Stimulated activated CD8-positive, alpha-beta memory T cell treated with anti-CD3 and anti-CD28 coated beads, Interleukin-12 subunit alpha, Interleukin-12 subunit beta, amount 100 ng/mL, for 1 hour (primary cell): ENCODE measurements around the gene ARSK.

ENCODE experiments used
- DNase-seq: peaks from one replicate; pipeline ENCODE4 v3.0.0-alpha.2; 2020; ENCODE audit warnings: low read depth

Gene ARSK

GRCh38 chr5:95563367-95563766 lies 8.5 kb downstream of the ARSK start:
- DNase-seq = no peak

GRCh38 chr5:95564450-95564849 lies 9.5 kb downstream of the ARSK start:
- DNase-seq = no peak

- DNase-seq = no peak
Observed at GRCh38 chr5:95565280-95565920, 10.5 kb downstream of the ARSK start.

- DNase-seq = no peak
Observed at GRCh38 chr5:95572016-95572415, 17.1 kb downstream of the ARSK start.

- DNase-seq = no peak
Observed at GRCh38 chr5:95581576-95581975, 26.7 kb downstream of the ARSK start.

- DNase-seq = no peak
Observed at GRCh38 chr5:95583992-95584391, 29.1 kb downstream of the ARSK start.

- no peak for DNase-seq
Observed at GRCh38 chr5:95590880-95591279, 36.0 kb downstream of the ARSK start.

- DNase-seq = no peak
Observed at GRCh38 chr5:95591490-95591901, 36.6 kb downstream of the ARSK start.

GRCh38 chr5:95595289-95595931 lies 40.5 kb downstream of the ARSK start:
- DNase-seq = no peak

GRCh38 chr5:95599252-95599651 lies 44.4 kb downstream of the ARSK start:
- no peak for DNase-seq

GRCh38 chr5:95600557-95600956 lies 45.7 kb downstream of the ARSK start:
- no peak for DNase-seq

- no peak for DNase-seq
Observed at GRCh38 chr5:95605786-95606185, 50.9 kb downstream of the ARSK start.

GRCh38 chr5:95606419-95606818 lies 51.5 kb downstream of the ARSK start:
- no peak for DNase-seq

- no peak for DNase-seq
Observed at GRCh38 chr5:95609711-95610110, 54.8 kb downstream of the ARSK start.

GRCh38 chr5:95610546-95610945 lies 55.6 kb downstream of the ARSK start:
- DNase-seq = no peak

GRCh38 chr5:95611396-95611795 lies 56.5 kb downstream of the ARSK start:
- no peak for DNase-seq

- no peak for DNase-seq
Observed at GRCh38 chr5:95613514-95613913, 58.6 kb downstream of the ARSK start.

GRCh38 chr5:95615164-95615467 lies 60.2 kb downstream of the ARSK start:
- no peak for DNase-seq

GRCh38 chr5:95617057-95617456 lies 62.2 kb downstream of the ARSK start:
- DNase-seq = no peak

- no peak for DNase-seq
Observed at GRCh38 chr5:95619096-95619495, 64.2 kb downstream of the ARSK start.

- DNase-seq = no peak
Observed at GRCh38 chr5:95619514-95620029, 64.7 kb downstream of the ARSK start.

- peak; percentile 27 for DNase-seq
Observed at GRCh38 chr5:95620030-95620869, 65.3 kb downstream of the ARSK start, which contains the start of gene GPR150. TSS of gene GPR150 (plus strand) at chr5:95620087. CDS start at chr5:95620276, 189 bp downstream.
